Parathyroid adenoma (tissue), 2 donors: ENCODE results near the gene UBE2E2.
"Not testable (repeated sequence)": the region's sequence is repeated elsewhere in the genome, so short reads cannot be mapped to it uniquely, and the experiment has no call there.

Experiments
- H2AFZ ChIP-seq: fragments of 300-600 bp; sonication (generic); one replicate; pipeline ENCODE4 v1.7.0; 2017; ENCODE audit warnings: antibody characterized with exemption, mild to moderate bottlenecking
- H3K27ac ChIP-seq: fragments of 300-600 bp; sonication (generic); one replicate; pipeline ENCODE4 v1.7.0; 2017
- H3K27me3 ChIP-seq: fragments of 300-600 bp; sonication (generic); one replicate; pipeline ENCODE4 v1.7.0; 2017; ENCODE audit warnings: low read length; ENCODE audit not compliant: control insufficient read depth, insufficient read depth
- H3K36me3 ChIP-seq: fragments of 300-600 bp; sonication (generic); one replicate; pipeline ENCODE4 v1.7.0; 2017; ENCODE audit warnings: low read length; ENCODE audit not compliant: control insufficient read depth, insufficient read depth
- H3K4me1 ChIP-seq: fragments of 300-600 bp; sonication (generic); one replicate; pipeline ENCODE4 v1.7.0; 2017; ENCODE audit warnings: control low read depth
- H3K4me2 ChIP-seq: fragments of 300-600 bp; sonication (generic); one replicate; pipeline ENCODE4 v1.7.0; 2017; ENCODE audit warnings: low read length
- H3K4me3 ChIP-seq: fragments of 300-600 bp; sonication (generic); one replicate; pipeline ENCODE4 v1.7.0; 2017; ENCODE audit warnings: low read depth, low read length
- H3K79me2 ChIP-seq: fragments of 300-600 bp; sonication (generic); one replicate; pipeline ENCODE4 v1.7.0; 2017; ENCODE audit warnings: control low read depth
- H3K9ac ChIP-seq: fragments of 300-600 bp; sonication (generic); one replicate; pipeline ENCODE4 v1.7.0; 2017; ENCODE audit warnings: mild to moderate bottlenecking
- H3K9me3 ChIP-seq: fragments of 300-600 bp; sonication (generic); one replicate; pipeline ENCODE4 v1.7.0; 2017; ENCODE audit warnings: low read length; ENCODE audit not compliant: control insufficient read depth
- CTCF ChIP-seq: fragments of 300-600 bp; sonication (generic); IDR thresholded peaks from one replicate; pipeline ENCODE4 v1.7.0; 2017; ENCODE audit warnings: antibody characterized with exemption, mild to moderate bottlenecking
- donor health status: primary hyperparathyroidism.

UBE2E2 gene

GRCh38 chr3:23608650-23609049 is 405.5 kb downstream of the UBE2E2 start:
- TF ChIP-seq CTCF: no peak
- no peaks in the 10 kb centered on the region for H3K9me3 ChIP-seq
- H3K4me2 ChIP-seq: no peak overlapping the region
- no peaks in the 10 kb centered on the region for H3K79me2 ChIP-seq
- H3K4me3 ChIP-seq: no peak overlapping the region
- H3K36me3 ChIP-seq: no peaks in the 10 kb centered on the region
- no peak overlapping the region for H3K27ac ChIP-seq
- no peaks in the 10 kb centered on the region for H3K4me1 ChIP-seq
- no peak overlapping the region for H3K9ac ChIP-seq
- no peak overlapping the region for H2AFZ ChIP-seq
- H3K27me3 ChIP-seq: no peaks in the 10 kb centered on the region

DNA sequence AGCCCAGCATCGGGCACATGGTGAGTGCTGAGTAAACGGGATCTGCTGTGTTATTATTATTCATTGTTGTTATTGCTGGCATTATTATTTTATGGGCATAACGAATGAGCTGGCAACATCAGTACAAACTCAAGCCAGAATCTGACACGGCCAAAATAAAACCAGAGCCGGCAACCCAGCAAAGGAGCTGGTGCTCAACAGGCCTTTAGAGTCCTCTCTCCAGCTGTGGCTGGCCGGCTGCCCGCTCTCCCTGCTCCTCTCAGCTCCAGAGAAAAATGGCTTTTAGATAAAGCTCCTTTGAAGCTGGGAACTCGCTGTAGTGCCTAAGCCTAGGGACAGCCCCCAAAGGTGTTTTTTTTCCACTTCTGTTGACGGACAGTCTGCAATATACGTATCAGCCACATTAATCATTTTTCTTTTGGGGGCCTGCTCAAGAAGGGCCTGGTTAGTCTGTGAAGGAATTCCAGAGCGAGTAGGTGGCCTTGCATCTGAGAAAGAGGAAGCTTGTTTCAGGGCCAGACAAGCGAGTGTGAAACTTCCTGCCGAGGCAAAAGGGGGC is 408.7 kb downstream of the UBE2E2 start:
- H3K9me3 ChIP-seq: no peaks in the 10 kb centered on the region
- no peak overlapping the region for H3K9ac ChIP-seq
- no peak overlapping the region for H3K4me3 ChIP-seq
- no peak overlapping the region for H3K27ac ChIP-seq
- no peak for TF ChIP-seq CTCF
- H2AFZ ChIP-seq: no peak overlapping the region
- no peaks in the 10 kb centered on the region for H3K36me3 ChIP-seq
- H3K4me2 ChIP-seq: no peak overlapping the region
- no peaks in the 10 kb centered on the region for H3K27me3 ChIP-seq
- no peaks in the 10 kb centered on the region for H3K4me1 ChIP-seq
- no peaks in the 10 kb centered on the region for H3K79me2 ChIP-seq

- H3K4me1 ChIP-seq: no peaks in the 10 kb centered on the region
- no peaks in the 10 kb centered on the region for H3K9me3 ChIP-seq
- no peak overlapping the region for H3K4me3 ChIP-seq
- no peak overlapping the region for H2AFZ ChIP-seq
- no peaks in the 10 kb centered on the region for H3K36me3 ChIP-seq
- TF ChIP-seq CTCF: no peak
- no peaks in the 10 kb centered on the region for H3K79me2 ChIP-seq
- H3K27me3 ChIP-seq: no peaks in the 10 kb centered on the region
- H3K27ac ChIP-seq: no peak overlapping the region
- no peak overlapping the region for H3K4me2 ChIP-seq
- H3K9ac ChIP-seq: no peak overlapping the region
Observed at GRCh38 chr3:23612296-23612891, 409.3 kb downstream of the UBE2E2 start.

DNA sequence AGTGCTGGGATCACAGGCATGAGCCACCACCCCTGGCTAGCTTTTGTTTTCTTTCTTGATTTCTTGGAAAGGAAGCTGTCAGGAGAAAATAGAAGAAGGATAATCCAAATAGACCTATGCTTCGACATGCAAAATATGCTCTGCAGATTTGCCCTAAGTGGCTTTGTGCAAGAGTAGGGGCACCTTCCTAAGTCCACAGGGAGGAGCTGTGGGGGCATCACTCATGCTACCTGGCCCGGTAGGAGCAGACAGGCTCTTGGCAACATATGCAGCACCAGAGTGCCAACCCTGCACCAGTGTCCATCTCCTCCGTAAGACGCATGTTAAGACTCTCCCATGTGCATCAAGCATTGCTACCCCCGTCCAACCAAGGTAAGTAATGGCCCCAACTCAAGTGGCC is 411.9 kb downstream of the UBE2E2 start:
- Histone ChIP-seq H3K4me1 (no peaks in the 10 kb centered on the region), H3K79me2 (no peaks in the 10 kb centered on the region), H3K4me3 (no peak overlapping the region), H3K27ac (no peak overlapping the region), H2AFZ (no peak overlapping the region), H3K27me3 (no peaks in the 10 kb centered on the region), H3K36me3 (no peaks in the 10 kb centered on the region), H3K9ac (no peak overlapping the region), H3K4me2 (no peak overlapping the region), H3K9me3 (no peaks in the 10 kb centered on the region)
- no peak for TF ChIP-seq CTCF

DNA sequence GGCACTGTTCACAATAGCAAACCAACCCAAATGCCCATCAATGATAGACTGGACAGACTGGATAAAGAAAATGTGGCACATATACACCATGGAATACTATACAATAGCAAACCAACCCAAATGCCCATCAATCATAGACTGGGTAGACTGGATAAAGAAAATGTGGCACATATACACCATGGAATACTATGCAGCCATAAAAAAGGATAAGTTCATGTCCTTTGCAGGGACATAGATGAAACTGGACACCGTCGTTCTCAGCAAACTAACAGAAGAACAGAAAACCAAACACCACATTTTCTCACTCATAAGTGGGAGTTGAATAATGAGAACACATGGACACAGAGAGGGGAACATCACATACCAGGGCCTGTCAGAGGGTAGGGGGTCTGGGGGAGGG is 415.3 kb downstream of the UBE2E2 start:
- not testable (repeated sequence) for H2AFZ ChIP-seq, H3K4me2 ChIP-seq, H3K79me2 ChIP-seq, H3K9ac ChIP-seq, H3K4me1 ChIP-seq, H3K4me3 ChIP-seq, H3K27me3 ChIP-seq, H3K36me3 ChIP-seq, H3K27ac ChIP-seq, H3K9me3 ChIP-seq
